ENCODE results near the gene FCHSD2.

DNA sequence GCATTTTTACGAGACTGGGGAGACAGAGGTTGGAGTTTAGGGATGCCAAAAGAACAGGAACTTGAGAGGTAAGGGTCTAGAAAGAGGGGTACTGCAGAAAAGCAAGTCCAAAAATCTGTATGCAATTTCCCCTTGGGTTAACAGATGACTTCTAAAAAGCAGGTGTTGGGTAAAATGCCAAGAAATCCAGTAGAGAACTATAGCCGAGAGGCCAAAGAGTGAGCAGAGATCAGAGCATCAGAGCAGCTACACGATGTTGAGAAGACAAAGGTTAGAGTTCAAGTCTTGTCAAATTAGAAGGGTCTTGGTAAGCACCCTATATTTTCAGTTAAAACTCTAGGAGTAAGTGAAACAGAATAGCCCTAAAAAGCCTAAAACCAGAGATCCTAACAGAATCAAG, 145.2 kb downstream of the FCHSD2 start:
- TF ChIP-seq, protein P1, sequence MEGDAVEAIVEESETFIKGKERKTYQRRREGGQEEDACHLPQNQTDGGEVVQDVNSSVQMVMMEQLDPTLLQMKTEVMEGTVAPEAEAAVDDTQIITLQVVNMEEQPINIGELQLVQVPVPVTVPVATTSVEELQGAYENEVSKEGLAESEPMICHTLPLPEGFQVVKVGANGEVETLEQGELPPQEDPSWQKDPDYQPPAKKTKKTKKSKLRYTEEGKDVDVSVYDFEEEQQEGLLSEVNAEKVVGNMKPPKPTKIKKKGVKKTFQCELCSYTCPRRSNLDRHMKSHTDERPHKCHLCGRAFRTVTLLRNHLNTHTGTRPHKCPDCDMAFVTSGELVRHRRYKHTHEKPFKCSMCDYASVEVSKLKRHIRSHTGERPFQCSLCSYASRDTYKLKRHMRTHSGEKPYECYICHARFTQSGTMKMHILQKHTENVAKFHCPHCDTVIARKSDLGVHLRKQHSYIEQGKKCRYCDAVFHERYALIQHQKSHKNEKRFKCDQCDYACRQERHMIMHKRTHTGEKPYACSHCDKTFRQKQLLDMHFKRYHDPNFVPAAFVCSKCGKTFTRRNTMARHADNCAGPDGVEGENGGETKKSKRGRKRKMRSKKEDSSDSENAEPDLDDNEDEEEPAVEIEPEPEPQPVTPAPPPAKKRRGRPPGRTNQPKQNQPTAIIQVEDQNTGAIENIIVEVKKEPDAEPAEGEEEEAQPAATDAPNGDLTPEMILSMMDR (IDR thresholded peaks at IDR 0.05 in 2 of 3, conservative IDR thresholded peaks at IDR 0.05 in 1 of 3; ENCODE audit: insufficient read depth in 2 of 3, low read depth in 1 of 3, low read length in 3 of 3) = no peak
- TF ChIP-seq, protein P2, sequence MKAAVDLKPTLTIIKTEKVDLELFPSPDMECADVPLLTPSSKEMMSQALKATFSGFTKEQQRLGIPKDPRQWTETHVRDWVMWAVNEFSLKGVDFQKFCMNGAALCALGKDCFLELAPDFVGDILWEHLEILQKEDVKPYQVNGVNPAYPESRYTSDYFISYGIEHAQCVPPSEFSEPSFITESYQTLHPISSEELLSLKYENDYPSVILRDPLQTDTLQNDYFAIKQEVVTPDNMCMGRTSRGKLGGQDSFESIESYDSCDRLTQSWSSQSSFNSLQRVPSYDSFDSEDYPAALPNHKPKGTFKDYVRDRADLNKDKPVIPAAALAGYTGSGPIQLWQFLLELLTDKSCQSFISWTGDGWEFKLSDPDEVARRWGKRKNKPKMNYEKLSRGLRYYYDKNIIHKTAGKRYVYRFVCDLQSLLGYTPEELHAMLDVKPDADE (conservative IDR thresholded peaks at IDR 0.05; ENCODE audit: control insufficient read depth, low read depth, low read length) = no peak
- TF ChIP-seq JUND (IDR thresholded peaks at IDR 0.05; ENCODE audit: borderline replicate concordance, low read depth, low read length) (no peak), JUND (tag; IDR thresholded peaks at IDR 0.05; ENCODE audit: borderline replicate concordance, low read depth, low read length) (no peak)
- TF ChIP-seq, protein P3, sequence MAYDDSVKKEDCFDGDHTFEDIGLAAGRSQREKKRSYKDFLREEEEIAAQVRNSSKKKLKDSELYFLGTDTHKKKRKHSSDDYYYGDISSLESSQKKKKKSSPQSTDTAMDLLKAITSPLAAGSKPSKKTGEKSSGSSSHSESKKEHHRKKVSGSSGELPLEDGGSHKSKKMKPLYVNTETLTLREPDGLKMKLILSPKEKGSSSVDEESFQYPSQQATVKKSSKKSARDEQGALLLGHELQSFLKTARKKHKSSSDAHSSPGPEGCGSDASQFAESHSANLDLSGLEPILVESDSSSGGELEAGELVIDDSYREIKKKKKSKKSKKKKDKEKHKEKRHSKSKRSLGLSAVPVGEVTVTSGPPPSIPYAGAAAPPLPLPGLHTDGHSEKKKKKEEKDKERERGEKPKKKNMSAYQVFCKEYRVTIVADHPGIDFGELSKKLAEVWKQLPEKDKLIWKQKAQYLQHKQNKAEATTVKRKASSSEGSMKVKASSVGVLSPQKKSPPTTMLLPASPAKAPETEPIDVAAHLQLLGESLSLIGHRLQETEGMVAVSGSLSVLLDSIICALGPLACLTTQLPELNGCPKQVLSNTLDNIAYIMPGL (CRISPR knock-in tag; IDR thresholded peaks at IDR 0.05) = no peak
- TF ChIP-seq, protein P4, sequence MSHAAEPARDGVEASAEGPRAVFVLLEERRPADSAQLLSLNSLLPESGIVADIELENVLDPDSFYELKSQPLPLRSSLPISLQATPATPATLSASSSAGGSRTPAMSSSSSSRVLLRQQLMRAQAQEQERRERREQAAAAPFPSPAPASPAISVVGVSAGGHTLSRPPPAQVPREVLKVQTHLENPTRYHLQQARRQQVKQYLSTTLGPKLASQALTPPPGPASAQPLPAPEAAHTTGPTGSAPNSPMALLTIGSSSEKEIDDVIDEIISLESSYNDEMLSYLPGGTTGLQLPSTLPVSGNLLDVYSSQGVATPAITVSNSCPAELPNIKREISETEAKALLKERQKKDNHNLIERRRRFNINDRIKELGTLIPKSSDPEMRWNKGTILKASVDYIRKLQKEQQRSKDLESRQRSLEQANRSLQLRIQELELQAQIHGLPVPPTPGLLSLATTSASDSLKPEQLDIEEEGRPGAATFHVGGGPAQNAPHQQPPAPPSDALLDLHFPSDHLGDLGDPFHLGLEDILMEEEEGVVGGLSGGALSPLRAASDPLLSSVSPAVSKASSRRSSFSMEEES (CRISPR knock-in tag; IDR thresholded peaks at IDR 0.05) = no peak

All from K562 (cell line).